Activated T-cell treated with anti-CD3 and anti-CD28 coated beads for 48 hours (primary cell): ENCODE data around the gene PF4V1.
"Not testable (repeated sequence)": the region's sequence is repeated elsewhere in the genome, so short reads cannot be mapped to it uniquely, and the experiment has no call there.

ENCODE experiments used
- DNase-seq: peaks from one replicate; pipeline ENCODE4 v3.0.0-alpha.2; 2020; ENCODE audit warnings: low read depth

Gene PF4V1

GRCh38 chr4:73870768-73871167, 17.7 kb downstream of the PF4V1 start:
- no peak for DNase-seq

- no peak for DNase-seq
Measured at GRCh38 chr4:73871511-73872310, 18.6 kb downstream of the PF4V1 start.

GRCh38 chr4:73872316-73873108, 19.4 kb downstream of the PF4V1 start:
- no peak for DNase-seq

GRCh38 chr4:73874386-73874785, 21.3 kb downstream of the PF4V1 start:
- no peak for DNase-seq

GRCh38 chr4:73875401-73875800, 22.3 kb downstream of the PF4V1 start:
- DNase-seq, result no peak

GRCh38 chr4:73883306-73883705, 30.2 kb downstream of the PF4V1 start:
- no peak for DNase-seq

- DNase-seq, result no peak
Measured at GRCh38 chr4:73885574-73886267, 32.6 kb downstream of the PF4V1 start.

GRCh38 chr4:73891326-73891725, 38.2 kb downstream of the PF4V1 start:
- no peak for DNase-seq

- DNase-seq, result no peak
Measured at GRCh38 chr4:73891739-73892405, 38.8 kb downstream of the PF4V1 start.

- DNase-seq, result no peak
Measured at GRCh38 chr4:73892966-73893365, 39.9 kb downstream of the PF4V1 start.

GRCh38 chr4:73894001-73894400, 40.9 kb downstream of the PF4V1 start:
- DNase-seq, result no peak

GRCh38 chr4:73895201-73896175, 42.4 kb downstream of the PF4V1 start:
- DNase-seq, result no peak

GRCh38 chr4:73896416-73896815, 43.3 kb downstream of the PF4V1 start:
- no peak for DNase-seq

GRCh38 chr4:73897380-73898136, 44.5 kb downstream of the PF4V1 start:
- DNase-seq, result no peak

GRCh38 chr4:73899338-73899737, 46.2 kb downstream of the PF4V1 start:
- DNase-seq, result not testable (repeated sequence)

- no peak for DNase-seq
Measured at GRCh38 chr4:73901031-73901430, 47.9 kb downstream of the PF4V1 start.

GRCh38 chr4:73902038-73902637, 49.0 kb downstream of the PF4V1 start:
- DNase-seq, result no peak

- no peak for DNase-seq
Measured at GRCh38 chr4:73902817-73903547, 49.9 kb downstream of the PF4V1 start.
